Activated CD8-positive, alpha-beta T cell treated with anti-CD3 and anti-CD28 coated beads for 36 hours (primary cell): ENCODE measurements around the gene N4BP3. TPM values are rescaled to one million over a fixed set of nuclear protein-coding genes. Genes with fewer than 3 reads are reported as not detected.
"Not testable (repeated sequence)": the region's sequence is repeated elsewhere in the genome, so short reads cannot be mapped to it uniquely, and the experiment has no call there.

Experiments
- ATAC-seq: fragments of 200-7000 bp; cut with Tn5 transposase; one replicate; pipeline ENCODE4 v1.10.0; 2021; ENCODE audit warnings: mild to moderate bottlenecking, moderate library complexity
- CTCF ChIA-PET: fragments of 350-600 bp; sonication (Branson Sonifier 250); formaldehyde crosslinking; loops from one replicate; lab custom pipeline; 2021; ENCODE audit warnings: antibody characterized with exemption; lab: Charles Lee
- POLR2A ChIA-PET: fragments of 350-600 bp; sonication (Branson Sonifier 250); formaldehyde crosslinking; loops from one replicate; lab custom pipeline; 2021; ENCODE audit warnings: antibody characterized with exemption; lab: Charles Lee
- DNase-seq: peaks from one replicate; pipeline ENCODE4 v3.0.0-alpha.2; 2020
- H3K27ac Mint-ChIP-seq: one replicate; pipeline ENCODE4 v1.8.0; 2021; ENCODE audit warnings: mild to moderate bottlenecking, mixed read lengths
- H3K27me3 Mint-ChIP-seq: one replicate; pipeline ENCODE4 v1.8.0; 2021; ENCODE audit warnings: mixed read lengths
- H3K36me3 Mint-ChIP-seq: one replicate; pipeline ENCODE4 v1.8.0; 2021; ENCODE audit warnings: low read depth, mixed read lengths
- H3K4me1 Mint-ChIP-seq: one replicate; pipeline ENCODE4 v1.8.0; 2021; ENCODE audit warnings: low read depth, mixed read lengths
- H3K4me3 Mint-ChIP-seq: one replicate; pipeline ENCODE4 v1.8.0; 2021; ENCODE audit warnings: mild to moderate bottlenecking, moderate library complexity, mixed read lengths
- H3K9me3 Mint-ChIP-seq: one replicate; pipeline ENCODE4 v1.8.0; 2021; ENCODE audit warnings: mixed read lengths
- CTCF ChIP-seq: fragments of 200-600 bp; IDR thresholded peaks from one replicate; pipeline ENCODE4 v1.8.0; 2022; ENCODE audit warnings: antibody characterized with exemption, mild to moderate bottlenecking
- intact Hi-C: fragments of 100-400 bp; cut with micrococcal nuclease; formaldehyde crosslinking; loops from one replicate; pipeline ENCODE4 v1.10.0; 2022
- total RNA-seq, 2 experiments: library from RNA; stranded (reverse); gene quantifications; one replicate each; pipeline ENCODE4 v1.2.3, GENCODE V29; 2021

N4BP3 gene
- total RNA-seq, 2 experiments from 2014 or later: 33.2 to 33.4 TPM

DNA sequence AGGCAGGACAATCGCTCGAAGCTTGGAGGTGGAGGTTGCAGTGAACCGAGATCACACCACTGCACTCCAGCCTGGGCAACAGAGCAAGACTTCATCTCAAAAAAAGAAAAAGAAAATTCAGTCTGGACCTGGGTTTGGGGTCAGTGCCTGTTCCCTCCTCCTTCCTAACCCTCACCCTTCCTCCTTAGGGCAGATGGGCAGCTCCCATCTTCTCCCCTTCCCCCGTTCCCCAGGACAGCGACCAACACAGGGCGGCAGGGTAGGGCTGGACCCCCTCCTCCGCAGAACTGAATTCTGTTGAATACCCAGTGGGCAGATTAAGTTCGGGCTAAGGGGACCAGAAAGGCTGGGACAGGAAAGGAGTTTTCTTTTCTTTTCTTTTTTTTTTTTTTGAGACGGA is 16.0 kb downstream of the N4BP3 start:
- POLR2A ChIA-PET: interaction anchor here (0.6 to 6.0 kb wide), 5 partner anchors 9 to 75 kb away, joined by 3 to 44 read pairs (median 4); partner anchors contain the start of genes HNRNPAB, N4BP3 and NHP2

GRCh38 chr5:178130234-178130575 is 16.9 kb downstream of the N4BP3 start:
- DNase-seq, ATAC-seq, H3K27me3 Mint-ChIP-seq, H3K9me3 Mint-ChIP-seq, intact Hi-C loops: not testable (repeated sequence)
- Mint-ChIP-seq H3K4me3 (peak overlapping the region; percentile 72), H3K36me3 (peaks cover 12% of the 10 kb centered on the region), H3K4me1 (peaks cover 17% of the 10 kb centered on the region), H3K27ac (peak overlapping the region; percentile 66)
- CTCF ChIA-PET: interaction anchor here (0.6 to 1.0 kb wide), 2 partner anchors 14 to 57 kb away, joined by 3 read pairs; no protein-coding TSS in a partner anchor
- POLR2A ChIA-PET: interaction anchor here (1.1 to 6.0 kb wide), 3 partner anchors 10 to 54 kb away, joined by 4 to 44 read pairs (median 16); partner anchors contain the start of gene N4BP3

More for the DNA sequence above, 16.0 kb downstream of the N4BP3 start:
- H3K4me1 Mint-ChIP-seq: peaks cover 22% of the 10 kb centered on the region
- DNase-seq (no peak), ATAC-seq (no peak)
- H3K9me3 Mint-ChIP-seq: no peaks in the 10 kb centered on the region
- peaks cover 12% of the 10 kb centered on the region for H3K36me3 Mint-ChIP-seq
- intact Hi-C loops: no loop called here
- H3K27me3 Mint-ChIP-seq: no peaks in the 10 kb centered on the region
- H3K27ac Mint-ChIP-seq: no peak overlapping the region
- TF ChIP-seq CTCF: no peak
- CTCF ChIA-PET: interaction anchor here (1.0 to 1.3 kb wide), 2 partner anchors 9 to 54 kb away, joined by 3 to 5 read pairs; no protein-coding TSS in a partner anchor
- peak overlapping the region; percentile 43 for H3K4me3 Mint-ChIP-seq

DNA sequence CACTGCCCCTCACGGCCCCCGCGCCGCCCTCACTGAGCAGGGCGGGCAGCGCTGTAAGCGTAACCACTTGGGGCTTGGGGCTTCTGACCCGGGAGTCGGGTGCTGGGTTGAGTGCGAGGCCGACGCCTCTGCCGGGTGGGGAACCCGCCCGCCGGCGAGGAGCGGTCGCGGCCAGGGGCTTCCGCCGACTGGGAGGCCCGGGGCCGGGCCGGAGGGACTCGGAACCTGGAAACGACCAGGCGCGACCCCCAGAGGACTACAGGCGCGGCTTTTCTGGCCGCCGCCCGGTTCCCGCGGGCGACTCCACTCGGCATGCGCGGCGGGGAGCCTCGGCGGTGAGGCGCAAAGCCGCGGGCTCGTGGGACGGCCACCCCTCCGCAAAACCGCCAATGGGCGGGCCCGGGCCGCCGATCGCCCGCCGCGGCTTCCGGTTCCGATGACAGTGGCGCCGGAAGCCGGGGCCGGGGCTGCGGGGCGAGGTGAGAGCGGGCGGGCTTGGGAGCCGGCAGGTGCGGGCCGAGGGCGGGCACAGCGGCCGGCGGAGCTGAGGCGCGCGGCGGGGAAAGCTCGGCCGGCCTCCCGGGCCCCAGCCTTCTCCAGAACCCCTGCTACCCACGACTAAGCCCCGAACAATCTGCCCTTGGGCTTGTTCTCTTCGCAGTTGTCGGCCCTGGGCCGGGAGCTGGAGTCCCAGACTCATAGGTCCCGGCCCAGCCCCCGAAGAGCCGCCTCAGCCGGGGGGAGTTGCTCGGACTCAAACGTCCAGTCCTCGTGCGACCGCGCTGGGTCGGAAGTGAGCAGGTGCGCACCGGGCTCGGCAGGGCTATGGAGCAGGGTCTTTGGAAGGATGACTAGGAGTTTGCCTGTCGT is 17.5 kb downstream of the N4BP3 start, which contains the start of gene RMND5B:
RMND5B (plus strand) TSS at position 439 of the 870 bp plus-strand sequence. CDS start 7,106 bp downstream, outside the sequence.
- ATAC-seq (peak; percentile 84), DNase-seq (peak; percentile 81)
- intact Hi-C loops: no loop called here
- no peaks in the 10 kb centered on the region for H3K27me3 Mint-ChIP-seq
- no peaks in the 10 kb centered on the region for H3K9me3 Mint-ChIP-seq
- H3K36me3 Mint-ChIP-seq: peaks cover 15% of the 10 kb centered on the region
- no peak for TF ChIP-seq CTCF
- ChIA-PET CTCF (interaction anchor here (1.0 to 1.7 kb wide), 5 partner anchors 12 to 55 kb away, joined by 3 to 8 read pairs (median 5); no protein-coding TSS in a partner anchor), POLR2A (interaction anchor here (0.8 to 6.0 kb wide), 7 partner anchors 10 to 79 kb away, joined by 3 to 44 read pairs (median 4); partner anchors contain the start of genes N4BP3 and NHP2)
- peak within 1 kb of the TSS; percentile 80 for H3K27ac Mint-ChIP-seq
- peaks cover 15% of the 10 kb centered on the region for H3K4me1 Mint-ChIP-seq
- peak within 1 kb of the TSS; percentile 72 for H3K4me3 Mint-ChIP-seq

DNA sequence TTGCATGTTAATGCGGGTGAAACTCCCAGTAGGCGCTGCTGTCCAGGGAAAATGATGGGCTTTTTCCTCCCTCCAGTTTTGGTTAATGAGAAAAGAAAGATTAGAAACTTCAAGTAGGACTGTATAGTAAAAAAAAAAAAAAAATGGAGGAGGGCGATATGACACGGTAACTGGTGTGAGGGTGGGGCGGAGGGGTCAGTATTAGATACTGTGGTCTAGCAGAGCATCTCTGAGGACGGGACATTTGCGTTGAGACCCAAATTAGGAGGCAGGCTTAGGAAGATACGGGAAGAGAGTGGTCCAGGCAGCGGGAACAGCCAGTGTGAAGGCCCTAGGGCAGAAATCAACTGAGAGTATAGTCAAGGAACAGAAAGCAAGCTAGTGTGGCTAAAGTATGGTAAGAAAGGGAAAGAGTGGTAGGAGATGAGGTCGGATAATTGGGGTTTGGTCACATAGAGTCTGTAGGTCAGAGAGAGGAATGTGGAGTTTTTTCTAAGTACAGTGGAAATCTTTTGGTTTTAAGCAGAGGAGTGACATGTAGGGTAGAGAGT is 18.2 kb downstream of the N4BP3 start:
- H3K4me3 Mint-ChIP-seq: peak overlapping the region; percentile 72
- CTCF ChIA-PET: interaction anchor here (1.5 to 1.7 kb wide), 5 partner anchors 11 to 55 kb away, joined by 4 to 8 read pairs (median 5); no protein-coding TSS in a partner anchor
- no peaks in the 10 kb centered on the region for H3K9me3 Mint-ChIP-seq
- ATAC-seq (peak; percentile 6), DNase-seq (no peak)
- TF ChIP-seq CTCF: no peak
- H3K27ac Mint-ChIP-seq: peak overlapping the region; percentile 80
- no peaks in the 10 kb centered on the region for H3K27me3 Mint-ChIP-seq
- intact Hi-C loops: no loop called here
- H3K36me3 Mint-ChIP-seq: peaks cover 15% of the 10 kb centered on the region
- peaks cover 15% of the 10 kb centered on the region for H3K4me1 Mint-ChIP-seq
- POLR2A ChIA-PET: interaction anchor here (0.8 to 6.0 kb wide), 9 partner anchors 9 to 78 kb away, joined by 3 to 44 read pairs (median 3); partner anchors contain the start of genes N4BP3 and NHP2

GRCh38 chr5:178136990-178137389 is 23.7 kb downstream of the N4BP3 start:
- ATAC-seq (no peak), DNase-seq (no peak)
- TF ChIP-seq CTCF: no peak
- no peak overlapping the region for H3K4me3 Mint-ChIP-seq
- H3K4me1 Mint-ChIP-seq: peaks cover 13% of the 10 kb centered on the region
- H3K27ac Mint-ChIP-seq: no peak overlapping the region
- POLR2A ChIA-PET: interaction anchor here (0.6 to 4.1 kb wide), 2 partner anchors 11 to 589 kb away, joined by 3 to 37 read pairs; no protein-coding TSS in a partner anchor
- intact Hi-C loops: no loop called here
- H3K36me3 Mint-ChIP-seq: peaks cover 25% of the 10 kb centered on the region
- H3K9me3 Mint-ChIP-seq: no peaks in the 10 kb centered on the region
- CTCF ChIA-PET: interaction anchor here (1.2 to 5.1 kb wide), 5 partner anchors 8 to 61 kb away, joined by 3 to 56 read pairs (median 13); no protein-coding TSS in a partner anchor
- H3K27me3 Mint-ChIP-seq: no peaks in the 10 kb centered on the region
